H1 (cell line): Measurements from ENCODE around the gene LIG4. TPM values are rescaled to one million over a fixed set of nuclear protein-coding genes. Genes with fewer than 3 reads are reported as not detected.

ENCODE experiments used
- CTCF ChIA-PET: fragments of 300-600 bp; sonication (Branson Sonifier 250); formaldehyde crosslinking; loops from one replicate; lab custom pipeline; 2021; ENCODE audit not compliant: partially characterized antibody; lab: Charles Lee
- POLR2A ChIA-PET: fragments of 300-600 bp; sonication (Branson Sonifier 250); formaldehyde crosslinking; loops from one replicate; lab custom pipeline; 2021; ENCODE audit warnings: inconsistent platforms; ENCODE audit not compliant: partially characterized antibody; lab: Charles Lee
- DNase-seq, 2 experiments: peaks; one replicate each; pipeline versions ENCODE4 v3.0.0 to v3.0.0-alpha.2; 2010 to 2022; ENCODE audit warnings: low spot score in 2 of 2, low read depth in 1 of 2, mixed read lengths in 1 of 2
- FAIRE-seq: peaks from 2 replicates; lab custom pipeline; 2011; peaks lifted over from hg19 to GRCh38; lab: Jason Lieb, UNC
- H2AFZ ChIP-seq: 2 replicates; pipeline ENCODE4 v1.8.1; 2012; ENCODE audit warnings: low read length, inconsistent platforms
- H2AK5ac ChIP-seq: 2 replicates; pipeline ENCODE4 v1.6.1; 2013; ENCODE audit warnings: low read depth, low read length
- H2BK120ac ChIP-seq: replicated peaks from 2 replicates; pipeline ENCODE3; 2013; ENCODE audit warnings: low read depth, low read length, inconsistent platforms
- H2BK12ac ChIP-seq: 2 replicates; pipeline ENCODE4 v1.6.1; 2013; ENCODE audit warnings: low read depth, low read length
- H2BK15ac ChIP-seq: 2 replicates; pipeline ENCODE4 v1.6.1; 2013; ENCODE audit warnings: low read length
- H2BK20ac ChIP-seq: 2 replicates; pipeline ENCODE4 v1.6.1; 2013; ENCODE audit warnings: low read length
- H2BK5ac ChIP-seq: 2 replicates; pipeline ENCODE4 v1.6.1; 2013; ENCODE audit warnings: low read depth, low read length
- H3K14ac ChIP-seq: 2 replicates; pipeline ENCODE4 v1.6.1; 2013; ENCODE audit warnings: inconsistent platforms; ENCODE audit not compliant: insufficient read length
- H3K18ac ChIP-seq: 2 replicates; pipeline ENCODE4 v1.6.1; 2013; ENCODE audit warnings: low read length; ENCODE audit errors: extremely low read depth
- H3K23ac ChIP-seq: 2 replicates; pipeline ENCODE4 v1.6.1; 2013; ENCODE audit warnings: inconsistent platforms; ENCODE audit not compliant: insufficient read length
- H3K23me2 ChIP-seq: 2 replicates; pipeline ENCODE4 v1.6.1; 2013; ENCODE audit warnings: low read depth, low read length
- H3K27ac ChIP-seq: 2 replicates; pipeline ENCODE4 v1.6.1; 2011; ENCODE audit warnings: low read depth, low read length, inconsistent platforms
- H3K27me3 ChIP-seq, 4 experiments: replicated peaks in 1 of 4; 1 replicate in 1 of 4; 2 replicates in 3 of 4; pipeline versions ENCODE4 v1.6.1 to v1.8.1; 2011 to 2013; ENCODE audit warnings: low read length in 3 of 4, mild to moderate bottlenecking in 3 of 4, inconsistent platforms in 2 of 4, mixed read lengths in 2 of 4, moderate library complexity in 1 of 4; ENCODE audit not compliant: control insufficient read depth in 3 of 4, insufficient read depth in 3 of 4; ENCODE audit errors: extremely low read depth in 1 of 4
- H3K36me3 ChIP-seq, 4 experiments: 2 replicates each; pipeline versions ENCODE4 v1.6.1 to v1.8.1; 2011 to 2013; ENCODE audit warnings: mild to moderate bottlenecking in 4 of 4, low read length in 3 of 4, moderate library complexity in 2 of 4, control low read depth in 1 of 4, inconsistent platforms in 1 of 4; ENCODE audit not compliant: insufficient read depth in 4 of 4, control insufficient read depth in 2 of 4
- H3K4ac ChIP-seq: replicated peaks from 2 replicates; pipeline ENCODE3; 2013; ENCODE audit warnings: low read length, low read depth, mixed read lengths, inconsistent platforms; ENCODE audit not compliant: insufficient read length
- H3K4me1 ChIP-seq, 4 experiments: replicated peaks in 1 of 4; 1 replicate in 1 of 4; 2 replicates in 3 of 4; pipeline versions ENCODE4 v1.6.1 to v1.8.1; 2011 to 2013; ENCODE audit warnings: low read length in 3 of 4, inconsistent platforms in 2 of 4, mixed read lengths in 1 of 4; ENCODE audit not compliant: insufficient read depth in 4 of 4, control insufficient read depth in 3 of 4
- H3K4me2 ChIP-seq, 2 experiments: 2 replicates each; pipeline versions ENCODE4 v1.6.1 to v1.8.1; 2011 to 2013; ENCODE audit warnings: low read depth in 2 of 2, low read length in 2 of 2, control low read depth in 1 of 2, inconsistent platforms in 1 of 2, mild to moderate bottlenecking in 1 of 2; ENCODE audit not compliant: insufficient read depth in 1 of 2
- H3K4me3 ChIP-seq, 4 experiments: fragments of 200-600, 300-600 bp in 1 of 4; sonication (generic), shearing (Covaris generic), sonication (Bioruptor Twin) in 1 of 4; 2 replicates each; pipeline versions ENCODE4 v1.5.1 to v1.8.1; 2011 to 2016; ENCODE audit warnings: low read length in 4 of 4, low read depth in 3 of 4, control low read depth in 2 of 4, inconsistent platforms in 2 of 4, mild to moderate bottlenecking in 2 of 4, mixed read lengths in 1 of 4, moderate library complexity in 1 of 4; ENCODE audit not compliant: insufficient read depth in 2 of 4; ENCODE audit errors: extremely low read depth in 1 of 4
- H3K56ac ChIP-seq: replicated peaks from 2 replicates; pipeline ENCODE3; 2013; ENCODE audit warnings: low read depth, mild to moderate bottlenecking, mixed read lengths, low read length, inconsistent platforms; ENCODE audit not compliant: insufficient read length
- H3K79me1 ChIP-seq: 2 replicates; pipeline ENCODE4 v1.6.1; 2013; ENCODE audit warnings: low read depth, low read length, control low read depth
- H3K79me2 ChIP-seq, 2 experiments: 2 replicates each; pipeline versions ENCODE4 v1.6.1 to v1.8.1; 2012 to 2013; ENCODE audit warnings: low read length in 2 of 2, mild to moderate bottlenecking in 2 of 2, inconsistent platforms in 1 of 2; ENCODE audit not compliant: insufficient read depth in 2 of 2, control insufficient read depth in 1 of 2
- H3K9ac ChIP-seq, 4 experiments: replicated peaks in 1 of 4; 1 replicate in 1 of 4; 2 replicates in 3 of 4; pipeline versions ENCODE4 v1.6.1 to v1.8.1; 2011 to 2013; ENCODE audit warnings: low read depth in 3 of 4, low read length in 3 of 4, control low read depth in 2 of 4, mild to moderate bottlenecking in 2 of 4, moderate library complexity in 2 of 4, inconsistent platforms in 1 of 4; ENCODE audit errors: extremely low read depth in 1 of 4
- H3K9me3 ChIP-seq, 2 experiments: 2 replicates each; pipeline versions ENCODE4 v1.6.1 to v1.8.1; 2012 to 2013; ENCODE audit warnings: mild to moderate bottlenecking in 2 of 2, moderate library complexity in 2 of 2, control low read depth in 1 of 2, inconsistent platforms in 1 of 2, low read depth in 1 of 2, low read length in 1 of 2, mixed read lengths in 1 of 2; ENCODE audit not compliant: insufficient read depth in 2 of 2
- H4K20me1 ChIP-seq, 2 experiments: replicated peaks in 1 of 2; 2 replicates each; pipeline versions ENCODE3 to v1.8.1; 2011 to 2013; ENCODE audit warnings: inconsistent platforms in 2 of 2, low read length in 2 of 2, mild to moderate bottlenecking in 1 of 2; ENCODE audit not compliant: insufficient read depth in 2 of 2, control insufficient read depth in 1 of 2
- H4K5ac ChIP-seq: 2 replicates; pipeline ENCODE4 v1.6.1; 2013; ENCODE audit warnings: low read length, low read depth, mixed read lengths, inconsistent platforms; ENCODE audit not compliant: insufficient read length
- H4K8ac ChIP-seq: 2 replicates; pipeline ENCODE4 v1.8.0; 2013; ENCODE audit warnings: mild to moderate bottlenecking, moderate library complexity, low read length, inconsistent platforms; ENCODE audit not compliant: insufficient read depth; ENCODE audit errors: extremely low read depth
- H4K91ac ChIP-seq: replicated peaks from 2 replicates; pipeline ENCODE3; 2013; ENCODE audit warnings: low read length, mixed read lengths, inconsistent platforms; ENCODE audit not compliant: insufficient read length
- ATF2 ChIP-seq: IDR thresholded peaks from 2 replicates; pipeline ENCODE4 v1.6.1; 2012; ENCODE audit warnings: low read length, inconsistent platforms
- BACH1 ChIP-seq: IDR thresholded peaks from 2 replicates; pipeline ENCODE4 v1.6.1; 2012; ENCODE audit warnings: low read length, improper control_type of control experiment
- CREB1 ChIP-seq: IDR thresholded peaks from 2 replicates; pipeline ENCODE4 v1.6.1; 2012; ENCODE audit warnings: inconsistent platforms
- EZH2 ChIP-seq: fragments of 200-600 bp; sonication (generic); IDR thresholded peaks from 2 replicates; pipeline ENCODE4 v1.7.1; 2012; ENCODE audit warnings: low read depth, mild to moderate bottlenecking, moderate library complexity, low read length, inconsistent platforms; ENCODE audit not compliant: severe bottlenecking
- PHF8 ChIP-seq: fragments of 200-600 bp; sonication (generic); conservative IDR thresholded peaks from 2 replicates; pipeline ENCODE4 v1.7.1; 2012; ENCODE audit warnings: low read depth, mild to moderate bottlenecking, inconsistent platforms, low read length, moderate library complexity
- RAD21 ChIP-seq, 2 experiments: IDR thresholded peaks in 1 of 2; conservative IDR thresholded peaks in 1 of 2; 2 replicates each; pipeline ENCODE4 v1.6.1; 2011; ENCODE audit warnings: low read depth in 2 of 2, low read length in 2 of 2, improper control_type of control experiment in 1 of 2, inconsistent platforms in 1 of 2, mild to moderate bottlenecking in 1 of 2, moderate library complexity in 1 of 2
- RFX5 ChIP-seq: IDR thresholded peaks from 2 replicates; pipeline ENCODE4 v1.6.1; 2011; ENCODE audit warnings: low read depth, low read length, improper control_type of control experiment, borderline replicate concordance
- SIRT6 ChIP-seq: IDR thresholded peaks from one replicate; pipeline ENCODE4 v1.7.1; 2012; ENCODE audit warnings: low read length, inconsistent platforms
- SP4 ChIP-seq: IDR thresholded peaks from 2 replicates; pipeline ENCODE4 v1.6.1; 2012; ENCODE audit warnings: low read length, inconsistent platforms
- SUZ12 ChIP-seq: fragments of 200-600 bp; sonication (generic); IDR thresholded peaks from 2 replicates; pipeline ENCODE4 v1.6.1; 2012; ENCODE audit warnings: mild to moderate bottlenecking, inconsistent platforms, low read length, moderate library complexity, mixed read lengths
- TAF1 ChIP-seq: IDR thresholded peaks from 2 replicates; pipeline ENCODE4 v1.6.1; 2011; ENCODE audit warnings: mild to moderate bottlenecking, low read depth, low read length
- ZNF274 ChIP-seq: IDR thresholded peaks from 2 replicates; pipeline ENCODE4 v1.7.0; 2012; ENCODE audit warnings: low read length, borderline replicate concordance; ENCODE audit errors: extremely low read depth
- WGBS, 2 experiments: shearing (Covaris generic) in 1 of 2; methylation state at CpG; one replicate each; pipeline versions ENCODE4 v1.1.6 to v1.1.7; 2013 to 2015; ENCODE audit warnings: low lambda C conversion rate in 2 of 2, mixed read lengths in 2 of 2, inconsistent platforms in 1 of 2, low coverage in 1 of 2, missing lambda C conversion rate in 1 of 2; ENCODE audit not compliant: insufficient replicate concordance in 2 of 2, insufficient coverage in 1 of 2, insufficient read length in 1 of 2; ENCODE audit errors: extremely low coverage in 1 of 2, missing lambda C conversion rate in 1 of 2; 5-methylcytosine and 5-hydroxymethylcytosine counted together
- polyA plus RNA-seq, 7 experiments: library from polyadenylated mRNA; depleted of rRNA in 3 of 7; stranded (reverse) in 5 of 7; unstranded in 2 of 7; fragments of >200 nt in 5 of 7; fragments of 200-250 nt in 2 of 7; gene quantifications; 1 replicate in 5 of 7; 2 replicates in 1 of 7; 4 replicates in 1 of 7; pipeline versions ENCODE4 v1.2.1 to v1.2.3, GENCODE V29; 2011 to 2013; ENCODE audit warnings: missing spikeins in 2 of 7, mixed read lengths in 2 of 7
- total RNA-seq: library from RNA; stranded (reverse); fragmentation: NEBNext Ultra II Directional; extraction: Animal tissue kit (Norgen Biotek cat#: 25700); gene quantifications from 2 replicates; pipeline ENCODE4 v1.2.1, GENCODE V29; 2021

Gene LIG4
- total and polyA plus RNA-seq, 2 of the 8 experiments (the other 6 are each of a cell fraction or from before 2014, with no cell fraction given), result 1.1 to 4.5 TPM

GRCh38 chr13:108249150-108249549 lies 33.8 kb upstream of the LIG4 start:
- Histone ChIP-seq H2AFZ (no peak overlapping the region), H4K8ac (no peak overlapping the region), H4K5ac (no peak overlapping the region), H2BK15ac (no peak overlapping the region), H3K36me3 (no peaks in the 10 kb centered on the region), H3K27me3 (no peaks in the 10 kb centered on the region), H3K79me2 (no peaks in the 10 kb centered on the region), H2BK120ac (no peak overlapping the region), H3K4me3 (no peak overlapping the region), H2BK5ac (no peak overlapping the region), H2AK5ac (no peak overlapping the region), H3K14ac (no peak overlapping the region), H3K9ac (no peak overlapping the region), H3K9me3 (no peaks in the 10 kb centered on the region; a peak in 1 of 4 replicates), H3K18ac (no peak overlapping the region), H3K27ac (no peak overlapping the region), H4K20me1 (no peaks in the 10 kb centered on the region), H4K91ac (no peak overlapping the region), H3K79me1 (no peaks in the 10 kb centered on the region), H3K4ac (no peak overlapping the region), H2BK20ac (no peak overlapping the region), H3K23me2 (no peaks in the 10 kb centered on the region), H3K4me2 (no peak overlapping the region), H3K56ac (no peak overlapping the region), H2BK12ac (no peak overlapping the region), H3K23ac (no peak overlapping the region), H3K4me1 (no peaks in the 10 kb centered on the region)
- FAIRE-seq, result no peak
- ChIA-PET CTCF (interaction anchor here (0.5 kb wide), 1 partner anchor 31 kb away, joined by 3 read pairs; no protein-coding TSS in a partner anchor), POLR2A (no interaction called here)
- WGBS, 2 experiments, result 72% methylated on average over 4 of the region's 4 CpGs; no CpG with 5 or more reads in 1 of the 2 experiments
- no peak for DNase-seq
- no peak for TF ChIP-seq ZNF274
- no peak for TF ChIP-seq RFX5
- TF ChIP-seq SIRT6, result no peak
- TF ChIP-seq ATF2, result no peak
- no peak for TF ChIP-seq PHF8
- no peak for TF ChIP-seq CREB1
- no peak for TF ChIP-seq SP4
- no peak for TF ChIP-seq SUZ12
- no peak for TF ChIP-seq BACH1
- TF ChIP-seq TAF1, result no peak
- TF ChIP-seq EZH2, result no peak
- TF ChIP-seq RAD21 (IDR thresholded peaks at IDR 0.05 in 1 of 2, conservative IDR thresholded peaks at IDR 0.05 in 1 of 2; ENCODE audit: low read depth in 2 of 2, low read length in 2 of 2), result no peak
